Smooth muscle cell (in vitro differentiated cells): ENCODE data around the gene KCNC1. TPM values are rescaled to one million over a fixed set of nuclear protein-coding genes. Genes with fewer than 3 reads are reported as not detected.

Source experiments
- DNase-seq: peaks from one replicate; lab custom pipeline; 2025; ENCODE audit not compliant: unreplicated experiment; lab: John Stamatoyannopoulos, UW
- H2AFZ ChIP-seq: fragments of 200-600 bp; sonication (generic); 2 replicates; pipeline ENCODE4 v1.6.0; 2016; ENCODE audit warnings: antibody characterized with exemption, low read depth, mild to moderate bottlenecking
- H3F3A ChIP-seq: fragments of 200-600 bp; sonication (generic); 2 replicates; pipeline ENCODE4 v1.6.0; 2017; ENCODE audit warnings: antibody characterized with exemption, low read depth
- H3K27ac ChIP-seq: fragments of 200-600 bp; sonication (generic); 2 replicates; pipeline ENCODE4 v1.5.1; 2016; ENCODE audit warnings: low read depth, mild to moderate bottlenecking
- H3K27me3 ChIP-seq: fragments of 200-600 bp; sonication (generic); 2 replicates; pipeline ENCODE4 v1.6.1; 2016; ENCODE audit warnings: low read depth, mild to moderate bottlenecking
- H3K36me3 ChIP-seq: fragments of 200-600 bp; sonication (generic); 2 replicates; pipeline ENCODE4 v1.5.1; 2016; ENCODE audit warnings: low read depth
- H3K4me1 ChIP-seq: fragments of 200-600 bp; sonication (generic); 2 replicates; pipeline ENCODE4 v1.5.1; 2016; ENCODE audit warnings: low read depth
- H3K4me2 ChIP-seq: fragments of 200-600 bp; sonication (generic); 2 replicates; pipeline ENCODE4 v1.6.0; 2016; ENCODE audit warnings: mild to moderate bottlenecking
- H3K4me3 ChIP-seq: fragments of 200-600 bp; sonication (generic); 2 replicates; pipeline ENCODE4 v1.5.1; 2016; ENCODE audit warnings: mild to moderate bottlenecking
- H3K79me2 ChIP-seq: fragments of 200-600 bp; sonication (generic); 2 replicates; pipeline ENCODE4 v1.6.0; 2016; ENCODE audit warnings: low read depth, mild to moderate bottlenecking
- H3K9ac ChIP-seq: fragments of 200-600 bp; sonication (generic); 2 replicates; pipeline ENCODE4 v1.6.0; 2016; ENCODE audit warnings: low read depth
- H3K9me3 ChIP-seq: fragments of 200-600 bp; sonication (generic); replicated peaks from 2 replicates; pipeline ENCODE4 v1.5.1; 2016; ENCODE audit warnings: low read depth
- H4K20me1 ChIP-seq: fragments of 200-600 bp; sonication (generic); 2 replicates; pipeline ENCODE4 v1.6.0; 2016; ENCODE audit warnings: low read depth
- WGBS: methylation state at CpG from one replicate; pipeline ENCODE4 v1.1.7; 2016; ENCODE audit warnings: low lambda C conversion rate; 5-methylcytosine and 5-hydroxymethylcytosine counted together
- polyA plus RNA-seq: library from polyadenylated mRNA; unstranded; fragments of >200 nt; fragmentation: Nextera tagmentation; extraction: Ambion mirVana; gene quantifications from 2 replicates; pipeline ENCODE4 v1.2.1, GENCODE V29; 2016
- total RNA-seq: library from RNA; depleted of rRNA; stranded (reverse); fragments of >200 nt; gene quantifications from 2 replicates; pipeline ENCODE4 v1.2.3, GENCODE V29; 2014
- TF ChIP-seq, protein P1 (sequence below): fragments of 200-600 bp; sonication (generic); IDR thresholded peaks from 2 replicates; pipeline ENCODE4 v1.5.1; 2017; ENCODE audit warnings: borderline replicate concordance, mild to moderate bottlenecking, antibody characterized with exemption; ENCODE audit not compliant: insufficient read depth, poor library complexity, severe bottlenecking

Gene KCNC1
- total and polyA plus RNA-seq, 2 experiments from 2014 or later = not detected

GRCh38 chr11:17744151-17744940 lies 9.8 kb downstream of the KCNC1 start:
- no peak overlapping the region for H3K4me2 ChIP-seq
- H3F3A ChIP-seq = no peaks in the 10 kb centered on the region
- DNase-seq = no peak
- TF ChIP-seq, protein P1, sequence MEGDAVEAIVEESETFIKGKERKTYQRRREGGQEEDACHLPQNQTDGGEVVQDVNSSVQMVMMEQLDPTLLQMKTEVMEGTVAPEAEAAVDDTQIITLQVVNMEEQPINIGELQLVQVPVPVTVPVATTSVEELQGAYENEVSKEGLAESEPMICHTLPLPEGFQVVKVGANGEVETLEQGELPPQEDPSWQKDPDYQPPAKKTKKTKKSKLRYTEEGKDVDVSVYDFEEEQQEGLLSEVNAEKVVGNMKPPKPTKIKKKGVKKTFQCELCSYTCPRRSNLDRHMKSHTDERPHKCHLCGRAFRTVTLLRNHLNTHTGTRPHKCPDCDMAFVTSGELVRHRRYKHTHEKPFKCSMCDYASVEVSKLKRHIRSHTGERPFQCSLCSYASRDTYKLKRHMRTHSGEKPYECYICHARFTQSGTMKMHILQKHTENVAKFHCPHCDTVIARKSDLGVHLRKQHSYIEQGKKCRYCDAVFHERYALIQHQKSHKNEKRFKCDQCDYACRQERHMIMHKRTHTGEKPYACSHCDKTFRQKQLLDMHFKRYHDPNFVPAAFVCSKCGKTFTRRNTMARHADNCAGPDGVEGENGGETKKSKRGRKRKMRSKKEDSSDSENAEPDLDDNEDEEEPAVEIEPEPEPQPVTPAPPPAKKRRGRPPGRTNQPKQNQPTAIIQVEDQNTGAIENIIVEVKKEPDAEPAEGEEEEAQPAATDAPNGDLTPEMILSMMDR = no peak
- H3K4me3 ChIP-seq = no peak overlapping the region
- H3K79me2 ChIP-seq = no peaks in the 10 kb centered on the region
- no peaks in the 10 kb centered on the region for H3K36me3 ChIP-seq
- 76% methylated on average over 10 of the region's 10 CpGs for WGBS
- no peaks in the 10 kb centered on the region for H3K4me1 ChIP-seq
- no peak overlapping the region for H3K27ac ChIP-seq
- peaks cover 19% of the 10 kb centered on the region for H3K27me3 ChIP-seq
- H3K9me3 ChIP-seq = no peaks in the 10 kb centered on the region
- no peak overlapping the region for H3K9ac ChIP-seq
- no peaks in the 10 kb centered on the region for H4K20me1 ChIP-seq
- no peak overlapping the region for H2AFZ ChIP-seq

GRCh38 chr11:17745023-17745772 lies 10.6 kb downstream of the KCNC1 start:
- no peak overlapping the region for H3K27ac ChIP-seq
- no peak overlapping the region for H3K9ac ChIP-seq
- H3K79me2 ChIP-seq = no peaks in the 10 kb centered on the region
- no peaks in the 10 kb centered on the region for H3K9me3 ChIP-seq
- H4K20me1 ChIP-seq = no peaks in the 10 kb centered on the region
- H3K4me1 ChIP-seq = no peaks in the 10 kb centered on the region
- H2AFZ ChIP-seq = no peak overlapping the region
- no peaks in the 10 kb centered on the region for H3F3A ChIP-seq
- no peaks in the 10 kb centered on the region for H3K36me3 ChIP-seq
- H3K4me3 ChIP-seq = no peak overlapping the region
- peaks cover 13% of the 10 kb centered on the region for H3K27me3 ChIP-seq
- TF ChIP-seq, protein P1 = no peak
- no peak overlapping the region for H3K4me2 ChIP-seq
- DNase-seq = no peak
- 86% methylated on average over 20 of the region's 20 CpGs for WGBS

GRCh38 chr11:17746096-17746495 lies 11.5 kb downstream of the KCNC1 start:
- H3K4me3 ChIP-seq = no peak overlapping the region
- H3K9me3 ChIP-seq = no peaks in the 10 kb centered on the region
- H3K9ac ChIP-seq = no peak overlapping the region
- no peaks in the 10 kb centered on the region for H3K79me2 ChIP-seq
- no peaks in the 10 kb centered on the region for H4K20me1 ChIP-seq
- WGBS = 87% methylated on average over 11 of the region's 11 CpGs
- TF ChIP-seq, protein P1 = no peak
- H3K4me2 ChIP-seq = no peak overlapping the region
- H3K4me1 ChIP-seq = no peaks in the 10 kb centered on the region
- DNase-seq = no peak
- H3K27me3 ChIP-seq = peaks cover 8% of the 10 kb centered on the region
- H3F3A ChIP-seq = no peaks in the 10 kb centered on the region
- no peak overlapping the region for H2AFZ ChIP-seq
- H3K36me3 ChIP-seq = no peaks in the 10 kb centered on the region
- H3K27ac ChIP-seq = no peak overlapping the region
